HepG2 (cell line): ENCODE data around the gene ZNF554. TPM values are rescaled to one million over a fixed set of nuclear protein-coding genes. Genes with fewer than 3 reads are reported as not detected.

Experiments used
- ATAC-seq: fragments of 200-7000 bp; cut with Tn5 transposase; 3 replicates; pipeline ENCODE4 v1.9.1; 2020; ENCODE audit warnings: mild to moderate bottlenecking, moderate library complexity
- BruUV-seq: library from RNA; stranded (reverse); fragments of 400-500 nt; replicated peaks from 2 replicates; lab custom pipeline; 2021; lab: Mats Ljungman, UMichigan
- CTCF ChIA-PET: fragments of 300-600 bp; formaldehyde crosslinking; extraction: SDS; loops from one replicate; lab custom pipeline; 2021; ENCODE audit warnings: low total read pairs, inconsistent platforms, low intra/inter-chr PET ratio; lab: Yijun Ruan, JAX
- POLR2A ChIA-PET: fragments of 350-600 bp; sonication (Branson Sonifier 250); formaldehyde crosslinking; loops from one replicate; lab custom pipeline; 2020; ENCODE audit warnings: antibody characterized with exemption, inconsistent platforms; lab: Yijun Ruan, JAX
- DNase-seq: peaks from one replicate; pipeline ENCODE4 v3.0.0-alpha.2; 2015; ENCODE audit warnings: low spot score
- FAIRE-seq: peaks from 3 replicates; lab custom pipeline; 2011; peaks lifted over from hg19 to GRCh38; lab: Jason Lieb, UNC
- H2AFZ ChIP-seq: one replicate; pipeline ENCODE4 v1.6.1; 2011; ENCODE audit warnings: low read length, inconsistent platforms
- H3K27ac ChIP-seq: fragments of 300-600 bp; 3 replicates; pipeline ENCODE4 v1.8.0; 2011; ENCODE audit warnings: mixed run types, mild to moderate bottlenecking, mixed read lengths, low read length, inconsistent platforms; ENCODE audit not compliant: insufficient read depth; ENCODE audit errors: extremely low read length
- H3K27me3 ChIP-seq, 2 experiments: fragments of 200-600 bp in 1 of 2; 2 replicates in 1 of 2; 3 replicates in 1 of 2; pipeline versions ENCODE4 v1.6.0 to v1.8.0; 2011; ENCODE audit warnings: low read length in 2 of 2, mild to moderate bottlenecking in 2 of 2, moderate library complexity in 2 of 2, inconsistent platforms in 1 of 2; ENCODE audit not compliant: insufficient read depth in 2 of 2, control insufficient read depth in 1 of 2
- H3K36me3 ChIP-seq, 2 experiments: fragments of 200-600 bp in 1 of 2; replicated peaks in 1 of 2; 2 replicates in 1 of 2; 3 replicates in 1 of 2; pipeline versions ENCODE4 v1.5.1 to v1.8.0; 2011; ENCODE audit warnings: low read length in 2 of 2, inconsistent platforms in 1 of 2; ENCODE audit not compliant: insufficient read depth in 2 of 2, control insufficient read depth in 1 of 2
- H3K4me1 ChIP-seq: 2 replicates; pipeline ENCODE4 v1.5.1; 2012; ENCODE audit warnings: low read length, inconsistent platforms; ENCODE audit not compliant: insufficient read depth
- H3K4me2 ChIP-seq: 2 replicates; pipeline ENCODE4 v1.6.0; 2011; ENCODE audit warnings: low read depth, low read length, inconsistent platforms
- H3K4me3 ChIP-seq, 3 experiments: fragments of 200-600 bp in 1 of 3; sonication (generic), shearing (Covaris generic) in 1 of 3; replicated peaks in 1 of 3; 2 replicates each; pipeline ENCODE4 v1.5.1; 2011 to 2016; ENCODE audit warnings: low read length in 3 of 3, inconsistent platforms in 2 of 3, low read depth in 2 of 3, mild to moderate bottlenecking in 2 of 3, control low read depth in 1 of 3, mixed read lengths in 1 of 3; ENCODE audit not compliant: insufficient read depth in 1 of 3
- H3K79me2 ChIP-seq: one replicate; pipeline ENCODE4 v1.6.1; 2011; ENCODE audit warnings: low read length, inconsistent platforms; ENCODE audit not compliant: insufficient read depth
- H3K9ac ChIP-seq: 2 replicates; pipeline ENCODE4 v1.6.0; 2011; ENCODE audit warnings: mild to moderate bottlenecking, low read depth, low read length, inconsistent platforms; ENCODE audit not compliant: insufficient read depth
- H3K9me3 ChIP-seq: 2 replicates; pipeline ENCODE4 v1.5.1; 2012; ENCODE audit warnings: mild to moderate bottlenecking, low read length
- H4K20me1 ChIP-seq: 2 replicates; pipeline ENCODE4 v1.6.0; 2011; ENCODE audit warnings: inconsistent platforms, mild to moderate bottlenecking, low read length, moderate library complexity; ENCODE audit not compliant: insufficient read depth
- ARNT ChIP-seq: fragments of 450-650 bp; IDR thresholded peaks from 2 replicates; pipeline ENCODE4 v1.6.1; 2017
- CC2D1A ChIP-seq: sonication (generic); formaldehyde crosslinking; IDR thresholded peaks from 2 replicates; pipeline ENCODE4 v1.8.1; 2023; ENCODE audit warnings: mild to moderate bottlenecking, missing genetic modification reagents
- CHCHD3 ChIP-seq: sonication (generic); formaldehyde crosslinking; IDR thresholded peaks from 2 replicates; pipeline ENCODE4 v1.8.0; 2022; ENCODE audit warnings: mild to moderate bottlenecking, missing genetic modification reagents, moderate library complexity
- DNMT3B ChIP-seq: conservative IDR thresholded peaks from 2 replicates; pipeline ENCODE4 v1.6.1; 2016; ENCODE audit warnings: missing biosample characterization, control low read depth
- FIP1L1 ChIP-seq: fragments of 200-400 bp; formaldehyde crosslinking; IDR thresholded peaks from 2 replicates; pipeline ENCODE4 v1.6.1; 2018; ENCODE audit warnings: low read depth, mild to moderate bottlenecking, low read length, moderate library complexity, borderline replicate concordance; ENCODE audit not compliant: insufficient read depth
- HNRNPL ChIP-seq: fragments of 200-400 bp; formaldehyde crosslinking; IDR thresholded peaks from 2 replicates; pipeline ENCODE4 v1.6.1; 2017; ENCODE audit warnings: mild to moderate bottlenecking, low read depth, low read length
- MTA1 ChIP-seq: sonication (generic); formaldehyde crosslinking; IDR thresholded peaks from 2 replicates; pipeline ENCODE4 v1.4.0; 2020; ENCODE audit warnings: missing genetic modification reagents, mild to moderate bottlenecking, borderline replicate concordance
- NR3C1 ChIP-seq: sonication (generic); formaldehyde crosslinking; IDR thresholded peaks from 2 replicates; pipeline ENCODE4 v1.4.0; 2020; ENCODE audit warnings: missing genetic modification reagents
- PTBP1 ChIP-seq: fragments of 200-400 bp; formaldehyde crosslinking; IDR thresholded peaks from 2 replicates; pipeline ENCODE4 v1.6.1; 2018; ENCODE audit warnings: low read length, low read depth; ENCODE audit not compliant: poor library complexity, severe bottlenecking
- SCMH1 ChIP-seq: sonication (generic); formaldehyde crosslinking; IDR thresholded peaks from 2 replicates; pipeline ENCODE4 v1.9.0; 2021; ENCODE audit warnings: missing genetic modification reagents, mild to moderate bottlenecking, borderline replicate concordance
- SNRNP70 ChIP-seq: fragments of 200-400 bp; formaldehyde crosslinking; IDR thresholded peaks from 2 replicates; pipeline ENCODE4 v1.6.1; 2017; ENCODE audit warnings: mild to moderate bottlenecking, low read depth, low read length, moderate library complexity
- STAT5B ChIP-seq: sonication (generic); formaldehyde crosslinking; IDR thresholded peaks from 2 replicates; pipeline ENCODE4 v1.4.0; 2020; ENCODE audit warnings: missing genetic modification reagents
- ZBTB21 ChIP-seq: sonication (generic); formaldehyde crosslinking; IDR thresholded peaks from 2 replicates; pipeline ENCODE4 v1.4.0; 2020; ENCODE audit warnings: missing genetic modification reagents
- ZBTB7A ChIP-seq: sonication (generic); formaldehyde crosslinking; IDR thresholded peaks from 2 replicates; pipeline ENCODE4 v1.8.0; 2022; ENCODE audit warnings: mild to moderate bottlenecking, missing genetic modification reagents
- ZFP82 ChIP-seq: sonication (generic); formaldehyde crosslinking; IDR thresholded peaks from 2 replicates; pipeline ENCODE4 v1.5.1; 2020; ENCODE audit warnings: mild to moderate bottlenecking, missing genetic modification reagents, borderline replicate concordance
- ZFP90 ChIP-seq: sonication (generic); formaldehyde crosslinking; IDR thresholded peaks from 2 replicates; pipeline ENCODE4 v1.8.0; 2022; ENCODE audit warnings: missing genetic modification reagents, mild to moderate bottlenecking, inconsistent platforms, borderline replicate concordance
- ZNF343 ChIP-seq: sonication (generic); formaldehyde crosslinking; IDR thresholded peaks from 2 replicates; pipeline ENCODE4 v1.4.0; 2020; ENCODE audit warnings: mild to moderate bottlenecking, missing genetic modification reagents
- ZNF720 ChIP-seq: sonication (generic); formaldehyde crosslinking; IDR thresholded peaks from 2 replicates; pipeline ENCODE4 v1.4.0; 2020; ENCODE audit warnings: missing genetic modification reagents
- ZNF75D ChIP-seq: sonication (generic); formaldehyde crosslinking; IDR thresholded peaks from 2 replicates; pipeline ENCODE4 v1.8.1; 2023; ENCODE audit warnings: missing genetic modification reagents, mild to moderate bottlenecking, borderline replicate concordance
- ZNF816 ChIP-seq: sonication (generic); formaldehyde crosslinking; IDR thresholded peaks from 2 replicates; pipeline ENCODE4 v1.8.0; 2022; ENCODE audit warnings: missing genetic modification reagents, mild to moderate bottlenecking, borderline replicate concordance
- ZNF83 ChIP-seq: sonication (generic); formaldehyde crosslinking; IDR thresholded peaks from 2 replicates; pipeline ENCODE4 v1.4.0; 2020; ENCODE audit warnings: missing genetic modification reagents, mild to moderate bottlenecking, borderline replicate concordance
- WGBS: methylation state at CpG from one replicate; pipeline ENCODE4 v1.1.6; 2017; ENCODE audit warnings: low lambda C conversion rate; 5-methylcytosine and 5-hydroxymethylcytosine counted together
- in situ Hi-C: cut with HindIII; loops from 2 replicates; pipeline ENCODE4 v1.10.0; 2017; ENCODE audit warnings: low pct_unique_long_range_greater_than_20kb; ENCODE audit not compliant: extremely low pct_ligation_motif_present
- intact Hi-C: fragments of 100-400 bp; cut with micrococcal nuclease; formaldehyde crosslinking; loops from one replicate; pipeline ENCODE4 v1.10.0; 2022; ENCODE audit not compliant: unreplicated experiment
- polyA plus RNA-seq, 8 experiments: library from polyadenylated mRNA; depleted of rRNA in 3 of 8; stranded (reverse) in 7 of 8; unstranded in 1 of 8; fragments of >200 nt; fragmentation: Illumina TruSeq in 4 of 8; extraction: Trizol in 4 of 8; gene quantifications; 2 replicates each; pipeline versions ENCODE4 v1.2.1 to v1.2.3, GENCODE V29; 2011 to 2016; ENCODE audit warnings: low read depth in 4 of 8, missing spikeins in 1 of 8, mixed read lengths in 1 of 8; ENCODE audit not compliant: insufficient read depth in 1 of 8
- total RNA-seq, 5 experiments: library from RNA; depleted of rRNA; stranded (reverse); fragments of >200 nt; fragmentation: Illumina TruSeq; extraction: Trizol; gene quantifications; 2 replicates each; pipeline ENCODE4 v1.2.3, GENCODE V29; 2016; ENCODE audit warnings: low read depth in 1 of 5
- TF ChIP-seq, protein P1 (sequence below): sonication (generic); formaldehyde crosslinking; IDR thresholded peaks from 2 replicates; pipeline ENCODE4 v1.5.0; 2020; ENCODE audit warnings: missing genetic modification reagents, mild to moderate bottlenecking, borderline replicate concordance

The ZNF554 gene
- total and polyA plus RNA-seq, 2 of the 13 experiments (the other 11 are each of a cell fraction or from before 2014, with no cell fraction given): 2.2 to 2.7 TPM

DNA sequence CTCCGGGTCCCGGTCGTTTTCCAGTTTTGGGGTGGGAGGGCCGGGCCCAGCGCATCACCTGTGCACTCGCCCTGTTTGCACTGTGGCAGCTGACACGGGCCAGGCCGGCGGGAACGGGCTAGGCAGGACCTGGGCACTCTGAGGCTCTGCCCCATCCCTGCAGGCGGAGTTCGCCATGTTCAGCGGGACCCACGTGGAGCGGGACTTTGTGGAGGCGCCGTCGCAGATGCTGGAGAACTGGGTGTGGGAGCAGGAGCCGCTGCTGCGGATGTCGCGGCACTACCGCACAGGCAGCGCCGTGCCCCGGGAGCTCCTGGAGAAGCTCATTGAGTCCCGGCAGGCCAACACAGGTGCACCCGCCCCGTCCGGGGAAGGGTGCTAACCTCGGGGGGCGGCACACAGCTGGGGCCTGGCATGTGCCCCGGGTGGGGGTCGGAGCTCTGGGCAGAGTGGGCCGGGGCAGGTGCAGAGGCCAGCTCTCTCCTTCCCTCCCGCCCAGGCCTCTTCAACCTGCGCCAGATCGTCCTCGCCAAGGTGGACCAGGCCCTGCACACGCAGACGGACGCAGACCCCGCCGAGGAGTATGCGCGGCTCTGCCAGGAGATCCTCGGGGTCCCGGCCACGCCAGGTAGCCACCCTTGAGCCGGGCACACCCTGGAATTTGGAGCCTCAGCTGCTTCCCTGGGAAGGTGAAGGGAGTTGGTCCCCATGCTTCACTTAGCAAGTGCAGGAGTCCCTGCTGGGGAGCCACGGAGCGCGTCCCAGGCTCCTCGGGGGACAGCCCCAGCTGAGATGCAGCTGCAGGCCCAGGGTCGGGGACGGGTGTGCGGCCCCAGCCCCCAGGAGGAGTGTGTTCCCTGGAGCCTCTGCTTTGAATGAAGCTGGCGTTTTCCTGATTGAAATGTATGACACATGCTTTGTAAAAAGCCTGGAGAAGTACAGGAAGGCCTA, 9.3 kb upstream of the ZNF554 start (continued):
- TF ChIP-seq ZNF83 (CRISPR knock-in tag) (no peak), ZFP90 (CRISPR knock-in tag) (no peak), ZNF816 (no peak), ZNF343 (CRISPR knock-in tag) (no peak), SCMH1 (CRISPR knock-in tag) (no peak), PTBP1 (no peak)

DNA sequence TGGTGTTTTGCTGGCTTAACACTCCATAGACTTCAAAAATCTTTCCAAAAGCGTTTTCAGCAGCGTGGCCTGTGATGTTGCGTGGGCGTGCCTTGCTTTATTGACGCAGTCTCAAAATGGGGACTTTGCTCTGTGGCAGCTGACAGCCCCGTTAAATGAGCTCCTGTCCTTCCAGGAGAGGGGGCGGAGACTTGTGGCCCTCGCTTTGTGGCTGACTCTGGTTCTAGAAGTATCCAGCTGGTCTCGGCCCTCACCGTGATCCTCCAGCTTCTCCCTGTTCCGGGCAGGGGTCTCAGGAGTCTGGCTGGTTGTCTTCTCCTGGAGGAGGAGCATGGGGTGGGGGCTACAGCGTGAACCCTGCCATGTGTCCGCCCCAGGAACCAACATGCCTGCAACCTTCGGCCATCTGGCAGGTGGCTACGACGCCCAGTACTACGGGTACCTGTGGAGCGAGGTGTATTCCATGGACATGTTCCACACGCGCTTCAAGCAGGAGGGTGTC, 8.4 kb upstream of the ZNF554 start:
- Histone ChIP-seq H3K4me1 (peaks cover 18% of the 10 kb centered on the region), H4K20me1 (no peaks in the 10 kb centered on the region), H3K27ac (peak overlapping the region; percentile 66), H3K36me3 (peaks cover 12 to 41% of the 10 kb centered on the region in 2 experiments; a peak in 4 of 5 replicates), H3K79me2 (no peaks in the 10 kb centered on the region), H3K4me2 (peak overlapping the region; percentile 30; the same call in 1 of the 2 replicates), H3K27me3 (no peaks in the 10 kb centered on the region), H3K9me3 (no peaks in the 10 kb centered on the region), H3K9ac (peak overlapping the region; percentile 54), H3K4me3 (no peak overlapping the region; a peak in 1 of 6 replicates), H2AFZ (no peak overlapping the region)
- BruUV-seq: no TSS peak
- in situ Hi-C loops: loop anchor here (10.0 kb wide), 1 partner anchor 64 kb away; no protein-coding TSS in a partner anchor
- ATAC-seq (peak; percentile 69), DNase-seq (peak; percentile 81), FAIRE-seq (peak; percentile 65)
- ChIA-PET CTCF (no interaction called here), POLR2A (interaction anchor here (0.9 to 2.5 kb wide), 8 partner anchors 8 to 55 kb away, joined by 3 to 18 read pairs (median 6); partner anchors contain the start of genes SGTA, THOP1, ZNF554 and ZNF555)
- 70% methylated on average over 12 of the region's 20 CpGs for WGBS
- intact Hi-C loops: no loop called here
- TF ChIP-seq SNRNP70 (no peak), ZNF75D (CRISPR knock-in tag) (no peak), ARNT (no peak), ZFP82 (CRISPR knock-in tag) (no peak), CC2D1A (CRISPR knock-in tag) (no peak), ZNF720 (CRISPR knock-in tag) (no peak), STAT5B (CRISPR knock-in tag) (no peak), CHCHD3 (CRISPR knock-in tag) (no peak), NR3C1 (CRISPR knock-in tag) (no peak), FIP1L1 (no peak), DNMT3B (CRISPR knock-in tag) (no peak), ZBTB7A (CRISPR knock-in tag) (no peak), ZBTB21 (CRISPR knock-in tag) (no peak), HNRNPL (no peak), MTA1 (peak; percentile 53; the same call in 1 of the 2 replicates)
- TF ChIP-seq, protein P1, sequence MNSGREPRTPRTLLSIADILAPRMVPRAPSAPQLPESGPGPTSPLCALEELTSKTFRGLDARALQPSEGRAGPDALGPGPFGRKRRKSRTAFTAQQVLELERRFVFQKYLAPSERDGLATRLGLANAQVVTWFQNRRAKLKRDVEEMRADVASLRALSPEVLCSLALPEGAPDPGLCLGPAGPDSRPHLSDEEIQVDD (CRISPR knock-in tag): peak; percentile 63; the same call in 1 of the 2 replicates
